ENCODE measurements around the gene CHD3. TPM values are rescaled to one million over a fixed set of nuclear protein-coding genes. Genes with fewer than 3 reads are reported as not detected.
A peak's percentile ranks its signal among the peaks of the same experiment; 100 is the strongest.

Gene CHD3
- total RNA-seq, 4 donors from 2014 or later: 78.9 to 117 (median 91.4) TPM

- peaks cover 10 to 20% of the 10 kb centered on the region in 2 donors for H3K4me1 ChIP-seq
- H3K36me3 ChIP-seq: peaks cover 61 to 68% of the 10 kb centered on the region in 2 donors
- H3K9me3 ChIP-seq: no peaks in the 10 kb centered on the region
- intact Hi-C loops (cut with DNase I): loop anchor here (10.0 kb wide), 1 partner anchor 296 kb away; no protein-coding TSS in a partner anchor
- 88 to 91% methylated on average over 29 to 34 of the region's 35 CpGs for WGBS, 2 donors
- no peak overlapping the region for H3K27ac ChIP-seq
- DNase-seq: no peak
- no peak overlapping the region for H3K4me3 ChIP-seq (replicated peaks in 1 of 3)
- TF ChIP-seq POLR2A (IDR thresholded peaks at IDR 0.05) (no peak), CTCF (IDR thresholded peaks at IDR 0.05) (no peak)
- H3K27me3 ChIP-seq: no peaks in the 10 kb centered on the region
Measured at GRCh38 chr17:7849130-7849750, 39.3 kb upstream of the CHD3 start.

- TF ChIP-seq CTCF (IDR thresholded peaks at IDR 0.05): no peak
- no peak for TF ChIP-seq POLR2A (IDR thresholded peaks at IDR 0.05)
- intact Hi-C loops (cut with DNase I): loop anchor here (10.0 kb wide), 1 partner anchor 295 kb away; no protein-coding TSS in a partner anchor
Measured at GRCh38 chr17:7849751-7850504, 38.7 kb upstream of the CHD3 start.

GRCh38 chr17:7850701-7851437 lies 37.7 kb upstream of the CHD3 start:
- Histone ChIP-seq H3K4me1 (peaks cover 1 to 19% of the 10 kb centered on the region in 2 donors), H3K27me3 (no peaks in the 10 kb centered on the region), H3K27ac (no peak overlapping the region), H3K9me3 (no peaks in the 10 kb centered on the region), H3K4me3 (replicated peaks in 1 of 3) (no peak overlapping the region), H3K36me3 (peaks cover 54 to 64% of the 10 kb centered on the region in 2 donors)
- no peak for DNase-seq
- 89% methylated on average over 17 of the region's 17 CpGs for WGBS, 2 donors
- intact Hi-C loops (cut with DNase I): no loop called here
- TF ChIP-seq CTCF (IDR thresholded peaks at IDR 0.05) (no peak), POLR2A (IDR thresholded peaks at IDR 0.05) (no peak)

More at GRCh38 chr17:7849751-7850504, 38.7 kb upstream of the CHD3 start:
- 88 to 90% methylated on average over 10 to 12 of the region's 12 CpGs for WGBS, 2 donors
- Histone ChIP-seq H3K36me3 (peaks cover 61 to 68% of the 10 kb centered on the region in 2 donors), H3K9me3 (no peaks in the 10 kb centered on the region), H3K27ac (no peak overlapping the region), H3K4me3 (replicated peaks in 1 of 3) (no peak overlapping the region), H3K4me1 (peaks cover 9 to 19% of the 10 kb centered on the region in 2 donors), H3K27me3 (no peaks in the 10 kb centered on the region)
- no peak for DNase-seq

GRCh38 chr17:7851438-7852261 lies 36.9 kb upstream of the CHD3 start:
- intact Hi-C loops (cut with DNase I): no loop called here
- peak; percentile 93 to 94 for DNase-seq
- TF ChIP-seq CTCF (IDR thresholded peaks at IDR 0.05) (peak; percentile 98 to 100 (median 98)), POLR2A (IDR thresholded peaks at IDR 0.05) (peak in 1 of 2 donors; percentile 43)
- H3K9me3 ChIP-seq: no peaks in the 10 kb centered on the region
- 25 to 72% methylated on average over 7 to 31 of the region's 60 CpGs for WGBS, 2 donors
- H3K4me1 ChIP-seq: peaks cover 9 to 26% of the 10 kb centered on the region in 2 donors
- H3K27ac ChIP-seq: no peak overlapping the region
- peaks cover 46 to 56% of the 10 kb centered on the region in 2 donors for H3K36me3 ChIP-seq
- H3K27me3 ChIP-seq: no peaks in the 10 kb centered on the region
- no peak overlapping the region for H3K4me3 ChIP-seq (replicated peaks in 1 of 3)

All from thyroid gland (tissue), 4 donors.